ENCODE measurements around the gene GPRIN1. TPM values are rescaled to one million over a fixed set of nuclear protein-coding genes. Genes with fewer than 3 reads are reported as not detected.
"Not testable (repeated sequence)": the region's sequence is repeated elsewhere in the genome, so short reads cannot be mapped to it uniquely, and the experiment has no call there.

GPRIN1 gene
- total RNA-seq, 1 donor from 2014 or later, result 17.3 TPM

GRCh38 chr5:176552332-176552869 is 57.6 kb downstream of the GPRIN1 start:
- H3K4me3 ChIP-seq (ENCODE audit: low read depth, low read length), result no peak overlapping the region
- DNase-seq (ENCODE audit: low read depth), result no peak
- H3K27me3 ChIP-seq (ENCODE audit: control insufficient read depth, insufficient read depth, low read length), result no peaks in the 10 kb centered on the region
- no peak for TF ChIP-seq CTCF (IDR thresholded peaks at IDR 0.05; ENCODE audit: insufficient read depth, low read length, poor library complexity, severe bottlenecking)
- no peaks in the 10 kb centered on the region for H3K36me3 ChIP-seq (ENCODE audit: control insufficient read depth, insufficient read depth, low read length)

GRCh38 chr5:176550937-176551336 is 59.0 kb downstream of the GPRIN1 start:
- H3K36me3 ChIP-seq (ENCODE audit: control insufficient read depth, insufficient read depth, low read length); H3K27me3 ChIP-seq (ENCODE audit: control insufficient read depth, insufficient read depth, low read length); DNase-seq (ENCODE audit: low read depth); H3K4me3 ChIP-seq (ENCODE audit: low read depth, low read length): not testable (repeated sequence)

- no peaks in the 10 kb centered on the region for H3K36me3 ChIP-seq (ENCODE audit: control insufficient read depth, insufficient read depth, low read length)
- H3K4me3 ChIP-seq (ENCODE audit: low read depth, low read length), result no peak overlapping the region
- H3K27me3 ChIP-seq (ENCODE audit: control insufficient read depth, insufficient read depth, low read length), result no peaks in the 10 kb centered on the region
- DNase-seq (ENCODE audit: low read depth), result no peak
- TF ChIP-seq CTCF (IDR thresholded peaks at IDR 0.05; ENCODE audit: insufficient read depth, low read length, poor library complexity, severe bottlenecking), result no peak
Measured at GRCh38 chr5:176550275-176550831, 59.6 kb downstream of the GPRIN1 start.

GRCh38 chr5:176549871-176550270 is 60.1 kb downstream of the GPRIN1 start:
- no peaks in the 10 kb centered on the region for H3K27me3 ChIP-seq (ENCODE audit: control insufficient read depth, insufficient read depth, low read length)
- no peak for DNase-seq (ENCODE audit: low read depth)
- no peak for TF ChIP-seq CTCF (IDR thresholded peaks at IDR 0.05; ENCODE audit: insufficient read depth, low read length, poor library complexity, severe bottlenecking)
- no peak overlapping the region for H3K4me3 ChIP-seq (ENCODE audit: low read depth, low read length)
- H3K36me3 ChIP-seq (ENCODE audit: control insufficient read depth, insufficient read depth, low read length), result no peaks in the 10 kb centered on the region

GRCh38 chr5:176548967-176549444 is 61.0 kb downstream of the GPRIN1 start, which contains the start of gene CDHR2:
Gene CDHR2 (plus strand): TSS chr5:176549342. CDS start chr5:176565353, 16,011 bp downstream.
- no peak for DNase-seq (ENCODE audit: low read depth)
- H3K27me3 ChIP-seq (ENCODE audit: control insufficient read depth, insufficient read depth, low read length), result no peaks in the 10 kb centered on the region
- H3K36me3 ChIP-seq (ENCODE audit: control insufficient read depth, insufficient read depth, low read length), result no peaks in the 10 kb centered on the region
- H3K4me3 ChIP-seq (ENCODE audit: low read depth, low read length), result no peak within 1 kb of the TSS
- TF ChIP-seq CTCF (IDR thresholded peaks at IDR 0.05; ENCODE audit: insufficient read depth, low read length, poor library complexity, severe bottlenecking), result no peak

GRCh38 chr5:176547802-176548201 is 62.2 kb downstream of the GPRIN1 start:
- no peak for DNase-seq (ENCODE audit: low read depth)
- no peaks in the 10 kb centered on the region for H3K27me3 ChIP-seq (ENCODE audit: control insufficient read depth, insufficient read depth, low read length)
- H3K36me3 ChIP-seq (ENCODE audit: control insufficient read depth, insufficient read depth, low read length), result no peaks in the 10 kb centered on the region
- no peak overlapping the region for H3K4me3 ChIP-seq (ENCODE audit: low read depth, low read length)
- TF ChIP-seq CTCF (IDR thresholded peaks at IDR 0.05; ENCODE audit: insufficient read depth, low read length, poor library complexity, severe bottlenecking), result no peak

Other genes with a start within 250 kb of the GPRIN1 start
- gene KIAA1191, start 248.4 kb downstream of the GPRIN1 start, total RNA-seq, result 92.4 and 112 TPM in 2 replicates
- gene ARL10, start 244.7 kb downstream of the GPRIN1 start, total RNA-seq, result 8.8 and 18.5 TPM in 2 replicates
- gene NOP16, start 221.6 kb downstream of the GPRIN1 start, total RNA-seq, result 17.8 and 21.1 TPM in 2 replicates
- 139 and 161 TPM in 2 replicates for gene HIGD2A, start 221.4 kb downstream of the GPRIN1 start, total RNA-seq
- gene CLTB, start 193.6 kb downstream of the GPRIN1 start, total RNA-seq, result 163 and 172 TPM in 2 replicates
- gene FAF2, start 161.8 kb downstream of the GPRIN1 start, total RNA-seq, result 44.4 and 45.5 TPM in 2 replicates
- 31.2 and 36.6 TPM in 2 replicates for gene RNF44, start 72.8 kb downstream of the GPRIN1 start, total RNA-seq
- 0.08 and 0.21 TPM in 2 replicates for gene CDHR2, start 60.8 kb downstream of the GPRIN1 start, total RNA-seq
- gene SNCB, start 20.4 kb upstream of the GPRIN1 start, total RNA-seq, result not detected in 2 replicates
- gene EIF4E1B, start 20.5 kb upstream of the GPRIN1 start, total RNA-seq, result not detected in 2 replicates
- gene TSPAN17, start 37.3 kb upstream of the GPRIN1 start, total RNA-seq, result 53.9 and 65.4 TPM in 2 replicates
- gene UNC5A, start 200.4 kb upstream of the GPRIN1 start, total RNA-seq, result 1.1 and 2.3 TPM in 2 replicates

Measured in kidney epithelial cell (primary cell).